Hepatocyte (in vitro differentiated cells): ENCODE measurements around the gene CGGBP1.

ENCODE experiments used
- EZH2 ChIP-seq: fragments of 200-600 bp; sonication (generic); IDR thresholded peaks from 2 replicates; pipeline ENCODE4 v1.6.1; 2016; ENCODE audit warnings: antibody characterized with exemption, mild to moderate bottlenecking, borderline replicate concordance
- EZH2phosphoT487 ChIP-seq: fragments of 200-600 bp; sonication (generic); IDR thresholded peaks from one replicate; pipeline ENCODE4 v1.6.1; 2018; ENCODE audit warnings: antibody characterized with exemption, mild to moderate bottlenecking, low read depth, moderate library complexity; ENCODE audit not compliant: unreplicated experiment, severe bottlenecking
- TF ChIP-seq, protein P1 (sequence below): fragments of 200-600 bp; sonication (generic); IDR thresholded peaks from 2 replicates; pipeline ENCODE4 v1.5.1; 2016; ENCODE audit warnings: antibody characterized with exemption, mild to moderate bottlenecking; ENCODE audit not compliant: poor library complexity

DNA sequence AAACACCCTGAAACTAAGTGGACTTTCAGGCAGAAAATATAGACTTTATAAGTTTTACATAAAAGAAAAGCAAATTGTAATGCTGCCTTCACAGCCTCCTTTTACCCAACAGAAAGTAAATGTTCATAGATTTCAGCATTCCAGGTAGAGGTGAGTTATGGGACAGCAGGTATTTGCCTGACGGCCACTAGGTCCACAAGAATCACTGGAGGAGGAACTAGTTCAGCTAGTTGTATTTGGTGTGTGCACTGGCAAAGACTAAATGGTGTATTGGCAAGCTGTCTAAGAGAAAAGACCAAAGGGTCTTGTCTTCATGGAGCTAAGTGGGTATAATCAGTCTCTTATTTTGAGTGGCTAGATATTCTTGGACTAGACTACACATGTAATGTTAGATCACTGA lies 34.5 kb upstream of the CGGBP1 start:
- TF ChIP-seq, protein P1, sequence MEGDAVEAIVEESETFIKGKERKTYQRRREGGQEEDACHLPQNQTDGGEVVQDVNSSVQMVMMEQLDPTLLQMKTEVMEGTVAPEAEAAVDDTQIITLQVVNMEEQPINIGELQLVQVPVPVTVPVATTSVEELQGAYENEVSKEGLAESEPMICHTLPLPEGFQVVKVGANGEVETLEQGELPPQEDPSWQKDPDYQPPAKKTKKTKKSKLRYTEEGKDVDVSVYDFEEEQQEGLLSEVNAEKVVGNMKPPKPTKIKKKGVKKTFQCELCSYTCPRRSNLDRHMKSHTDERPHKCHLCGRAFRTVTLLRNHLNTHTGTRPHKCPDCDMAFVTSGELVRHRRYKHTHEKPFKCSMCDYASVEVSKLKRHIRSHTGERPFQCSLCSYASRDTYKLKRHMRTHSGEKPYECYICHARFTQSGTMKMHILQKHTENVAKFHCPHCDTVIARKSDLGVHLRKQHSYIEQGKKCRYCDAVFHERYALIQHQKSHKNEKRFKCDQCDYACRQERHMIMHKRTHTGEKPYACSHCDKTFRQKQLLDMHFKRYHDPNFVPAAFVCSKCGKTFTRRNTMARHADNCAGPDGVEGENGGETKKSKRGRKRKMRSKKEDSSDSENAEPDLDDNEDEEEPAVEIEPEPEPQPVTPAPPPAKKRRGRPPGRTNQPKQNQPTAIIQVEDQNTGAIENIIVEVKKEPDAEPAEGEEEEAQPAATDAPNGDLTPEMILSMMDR: no peak
- TF ChIP-seq EZH2phosphoT487: no peak
- TF ChIP-seq EZH2: no peak
